Measurements from ENCODE around the gene TTC39B.
"Not testable (repeated sequence)": the region's sequence is repeated elsewhere in the genome, so short reads cannot be mapped to it uniquely, and the experiment has no call there.

The TTC39B gene

DNA sequence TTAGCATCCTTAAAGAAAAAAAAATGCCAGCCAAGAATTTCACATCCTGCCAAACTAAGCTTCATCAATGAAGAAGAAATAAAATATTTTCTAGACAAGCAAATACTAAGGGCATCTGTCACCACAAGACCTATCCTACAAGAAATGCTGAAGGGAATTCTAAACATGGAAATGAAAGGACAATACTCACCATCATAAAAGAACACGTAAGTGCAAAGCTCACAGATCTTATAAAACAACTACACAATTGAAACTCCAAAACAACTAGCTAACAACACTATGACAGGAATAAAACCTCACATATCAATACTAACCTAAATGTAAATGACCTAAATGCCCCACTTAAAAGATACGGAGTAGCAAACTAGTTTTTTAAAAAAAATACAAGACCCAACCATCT lies 71.4 kb downstream of the TTC39B start:
- TF ChIP-seq ZFP41 (tag by site-specific recombination; IDR thresholded peaks at IDR 0.05; ENCODE audit: borderline replicate concordance): no peak
- TF ChIP-seq ZBTB8A (tag by site-specific recombination; IDR thresholded peaks at IDR 0.05): no peak
- CTCF ChIA-PET: interaction anchor here (0.6 to 0.8 kb wide), 2 partner anchors 9 to 11 kb away, joined by 3 read pairs; no protein-coding TSS in a partner anchor
- POLR2A ChIA-PET: no interaction called here
- Histone ChIP-seq H3K9me3 (ENCODE audit: control insufficient read depth, insufficient read depth, low read depth, low read length) (no peaks in the 10 kb centered on the region), H3K27ac (ENCODE audit: extremely low read depth, low read depth, low read length) (no peak overlapping the region), H3K36me3 (ENCODE audit: control insufficient read depth in 2 of 2, insufficient read depth in 1 of 2, low read length in 2 of 2) (no peaks in the 10 kb centered on the region), H3K4me1 (ENCODE audit: control insufficient read depth, insufficient read depth, low read length) (no peaks in the 10 kb centered on the region), H3K4me3 (ENCODE audit: low read depth, low read length) (no peak overlapping the region)

DNA sequence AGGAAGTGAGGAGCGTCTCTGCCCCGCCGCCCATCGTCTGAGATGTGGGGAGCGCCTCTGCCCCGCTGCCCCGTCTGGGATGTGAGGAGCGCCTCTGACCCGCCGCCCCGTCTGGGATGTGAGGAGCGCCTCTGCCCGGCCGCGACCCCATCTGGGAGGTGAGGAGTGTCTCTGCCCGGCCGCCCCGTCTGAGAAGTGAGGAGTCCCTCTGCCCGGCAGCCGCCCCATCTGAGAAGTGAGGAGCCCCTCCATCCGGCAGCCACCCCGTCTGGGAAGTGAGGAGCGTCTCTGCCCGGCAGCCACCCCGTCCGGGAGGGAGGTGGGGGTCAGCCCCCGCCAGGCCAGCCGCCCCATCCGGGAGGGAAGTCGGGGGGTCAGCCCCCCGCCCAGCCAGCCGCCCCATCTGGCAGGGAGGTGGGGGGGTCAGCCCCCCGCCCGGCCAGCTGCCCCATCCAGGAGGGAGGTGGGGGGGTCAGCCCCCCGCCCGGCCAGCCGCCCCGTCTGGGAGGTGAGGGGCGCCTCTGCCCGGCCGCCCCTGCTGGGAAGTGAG lies 73.0 kb downstream of the TTC39B start:
- H3K4me3 ChIP-seq (ENCODE audit: low read depth, low read length); H3K9me3 ChIP-seq (ENCODE audit: control insufficient read depth, insufficient read depth, low read depth, low read length); H3K27ac ChIP-seq (ENCODE audit: extremely low read depth, low read depth, low read length); POLR2A ChIA-PET; H3K36me3 ChIP-seq (ENCODE audit: control insufficient read depth in 2 of 2, insufficient read depth in 1 of 2, low read length in 2 of 2); CTCF ChIA-PET; H3K4me1 ChIP-seq (ENCODE audit: control insufficient read depth, insufficient read depth, low read length): not testable (repeated sequence)

DNA sequence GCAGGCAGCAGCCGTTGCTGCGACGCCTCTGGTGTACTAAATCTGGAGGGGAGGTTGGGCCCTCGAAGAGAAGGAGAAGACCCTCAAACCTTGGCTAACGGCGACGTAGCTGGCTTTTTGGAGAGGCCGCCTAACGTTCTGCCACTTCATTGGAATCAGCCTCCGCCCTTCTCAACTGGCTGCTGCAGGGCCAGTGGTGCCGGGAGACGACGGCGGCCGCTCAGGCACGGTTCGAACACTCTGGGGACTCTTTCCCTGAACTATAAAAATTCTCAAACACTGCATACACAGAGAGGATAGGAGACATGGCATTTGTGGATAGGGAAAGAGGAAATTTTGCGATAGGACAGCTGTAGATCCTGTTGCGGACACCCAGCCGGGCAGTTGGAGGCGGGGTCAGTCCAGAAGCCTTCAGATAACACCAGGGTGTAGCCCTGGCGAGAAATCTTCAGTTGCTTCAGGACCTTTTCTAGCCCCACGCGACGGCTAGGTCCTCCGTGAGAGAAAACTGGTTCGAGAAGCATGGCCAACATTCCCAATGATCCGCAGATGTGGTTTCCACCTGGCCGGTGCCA lies 74.2 kb downstream of the TTC39B start:
- H3K4me3 ChIP-seq (ENCODE audit: low read depth, low read length); H3K4me1 ChIP-seq (ENCODE audit: control insufficient read depth, insufficient read depth, low read length); H3K36me3 ChIP-seq (ENCODE audit: control insufficient read depth in 2 of 2, insufficient read depth in 1 of 2, low read length in 2 of 2); H3K9me3 ChIP-seq (ENCODE audit: control insufficient read depth, insufficient read depth, low read depth, low read length); H3K27ac ChIP-seq (ENCODE audit: extremely low read depth, low read depth, low read length); POLR2A ChIA-PET: not testable (repeated sequence)
- CTCF ChIA-PET: interaction anchor here (0.7 to 2.1 kb wide), 6 partner anchors 8 to 142 kb away, joined by 3 to 17 read pairs (median 6); no protein-coding TSS in a partner anchor

DNA sequence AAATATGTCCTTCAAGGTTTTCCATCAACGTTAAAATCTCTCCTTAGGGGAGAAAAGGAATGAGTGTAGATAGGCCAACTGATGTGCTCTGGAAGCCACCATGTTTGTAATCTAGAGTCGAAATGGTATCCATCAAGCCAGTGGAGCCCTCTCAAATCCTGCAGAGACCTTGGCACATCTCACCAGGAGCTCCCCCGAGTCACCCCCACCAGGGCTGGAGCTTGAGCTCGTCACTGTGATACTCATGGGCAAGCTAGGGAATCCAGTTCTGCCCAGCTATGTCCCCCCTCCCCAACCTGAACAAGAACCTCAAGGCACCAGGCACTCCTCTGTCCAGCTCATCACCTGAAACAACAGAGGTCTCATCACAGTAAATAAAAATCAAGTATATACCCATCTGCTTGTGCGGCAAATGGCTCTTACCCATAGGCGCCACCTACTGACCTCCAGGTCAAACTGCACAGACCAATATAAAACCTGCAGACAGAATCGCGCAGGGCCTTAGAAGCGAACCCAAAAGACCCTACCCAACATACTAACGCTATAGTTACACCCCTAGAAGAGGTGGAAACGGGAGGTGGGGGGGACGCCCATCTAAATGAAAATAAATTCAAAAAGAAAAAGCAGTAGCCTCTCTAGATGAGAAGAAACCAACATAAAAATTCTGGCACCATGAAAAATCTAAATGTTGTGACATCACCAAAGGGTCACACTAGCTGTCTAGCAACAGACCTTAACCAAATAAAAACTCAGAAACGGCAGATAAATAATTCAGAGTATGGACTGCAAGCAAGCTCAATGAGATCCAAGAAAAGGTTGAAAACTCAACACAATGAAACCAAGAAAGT lies 75.0 kb downstream of the TTC39B start:
- TF ChIP-seq ZNF701 (tag by site-specific recombination; IDR thresholded peaks at IDR 0.05): no peak
- TF ChIP-seq ZNF654 (tag by site-specific recombination; IDR thresholded peaks at IDR 0.05; ENCODE audit: low read depth): peak; percentile 36; the same call in 1 of the 2 replicates
- ChIA-PET POLR2A (no interaction called here), CTCF (interaction anchor here (0.6 to 2.1 kb wide), 21 partner anchors 9 to 382 kb away, joined by 3 to 20 read pairs (median 3); no protein-coding TSS in a partner anchor)
- Histone ChIP-seq H3K4me1 (ENCODE audit: control insufficient read depth, insufficient read depth, low read length) (no peaks in the 10 kb centered on the region), H3K27ac (ENCODE audit: extremely low read depth, low read depth, low read length) (no peak overlapping the region), H3K9me3 (ENCODE audit: control insufficient read depth, insufficient read depth, low read depth, low read length) (no peaks in the 10 kb centered on the region), H3K4me3 (ENCODE audit: low read depth, low read length) (no peak overlapping the region), H3K36me3 (ENCODE audit: control insufficient read depth in 2 of 2, insufficient read depth in 1 of 2, low read length in 2 of 2) (no peaks in the 10 kb centered on the region)

DNA sequence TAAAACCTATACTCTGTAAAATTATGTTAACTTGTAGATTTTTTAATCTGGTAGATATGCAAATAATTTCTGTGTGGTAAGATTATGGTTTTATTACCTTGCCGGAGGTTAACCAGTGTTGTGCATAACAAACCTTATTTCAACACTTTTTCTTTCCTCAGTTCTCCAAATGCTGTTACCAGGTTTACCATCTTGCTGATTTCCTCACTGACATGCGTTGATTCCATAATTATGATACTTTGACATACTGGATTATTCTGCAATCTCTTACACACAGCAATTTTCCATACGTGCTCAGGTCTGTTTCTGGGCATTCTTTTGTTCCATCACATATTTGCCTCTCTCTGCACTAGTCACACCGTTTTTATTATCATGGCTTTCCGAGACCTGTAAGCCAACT lies 77.6 kb downstream of the TTC39B start:
- TF ChIP-seq, protein P1, sequence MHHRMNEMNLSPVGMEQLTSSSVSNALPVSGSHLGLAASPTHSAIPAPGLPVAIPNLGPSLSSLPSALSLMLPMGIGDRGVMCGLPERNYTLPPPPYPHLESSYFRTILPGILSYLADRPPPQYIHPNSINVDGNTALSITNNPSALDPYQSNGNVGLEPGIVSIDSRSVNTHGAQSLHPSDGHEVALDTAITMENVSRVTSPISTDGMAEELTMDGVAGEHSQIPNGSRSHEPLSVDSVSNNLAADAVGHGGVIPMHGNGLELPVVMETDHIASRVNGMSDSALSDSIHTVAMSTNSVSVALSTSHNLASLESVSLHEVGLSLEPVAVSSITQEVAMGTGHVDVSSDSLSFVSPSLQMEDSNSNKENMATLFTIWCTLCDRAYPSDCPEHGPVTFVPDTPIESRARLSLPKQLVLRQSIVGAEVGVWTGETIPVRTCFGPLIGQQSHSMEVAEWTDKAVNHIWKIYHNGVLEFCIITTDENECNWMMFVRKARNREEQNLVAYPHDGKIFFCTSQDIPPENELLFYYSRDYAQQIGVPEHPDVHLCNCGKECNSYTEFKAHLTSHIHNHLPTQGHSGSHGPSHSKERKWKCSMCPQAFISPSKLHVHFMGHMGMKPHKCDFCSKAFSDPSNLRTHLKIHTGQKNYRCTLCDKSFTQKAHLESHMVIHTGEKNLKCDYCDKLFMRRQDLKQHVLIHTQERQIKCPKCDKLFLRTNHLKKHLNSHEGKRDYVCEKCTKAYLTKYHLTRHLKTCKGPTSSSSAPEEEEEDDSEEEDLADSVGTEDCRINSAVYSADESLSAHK (tag by site-specific recombination; IDR thresholded peaks at IDR 0.05): no peak
- TF ChIP-seq ZNF701 (tag by site-specific recombination; IDR thresholded peaks at IDR 0.05) (no peak), ZBTB21 (tag by site-specific recombination; IDR thresholded peaks at IDR 0.05) (no peak), ZNF529 (tag by site-specific recombination; IDR thresholded peaks at IDR 0.05; ENCODE audit: insufficient replicate concordance) (no peak), ZNF707 (tag by site-specific recombination; IDR thresholded peaks at IDR 0.05) (no peak), OSR2 (tag by site-specific recombination; IDR thresholded peaks at IDR 0.05) (no peak), ZNF785 (tag by site-specific recombination; IDR thresholded peaks at IDR 0.05) (no peak), ZNF292 (tag by site-specific recombination; IDR thresholded peaks at IDR 0.05; ENCODE audit: borderline replicate concordance, low read depth) (no peak), ZNF549 (tag by site-specific recombination; IDR thresholded peaks at IDR 0.05) (no peak), ZNF514 (tag by site-specific recombination; IDR thresholded peaks at IDR 0.05) (no peak), ZNF621 (tag by site-specific recombination; IDR thresholded peaks at IDR 0.05) (no peak)
- no peaks in the 10 kb centered on the region for H3K9me3 ChIP-seq (ENCODE audit: control insufficient read depth, insufficient read depth, low read depth, low read length)
- no peak overlapping the region for H3K4me3 ChIP-seq (ENCODE audit: low read depth, low read length)
- no peak overlapping the region for H3K27ac ChIP-seq (ENCODE audit: extremely low read depth, low read depth, low read length)
- H3K36me3 ChIP-seq (ENCODE audit: control insufficient read depth in 2 of 2, insufficient read depth in 1 of 2, low read length in 2 of 2): no peaks in the 10 kb centered on the region
- H3K4me1 ChIP-seq (ENCODE audit: control insufficient read depth, insufficient read depth, low read length): no peaks in the 10 kb centered on the region
- CTCF ChIA-PET: no interaction called here
- POLR2A ChIA-PET: no interaction called here
